ENCODE results near the gene TRAF1.

Gene TRAF1

GRCh38 chr9:120885457-120885856, 41.1 kb downstream of the TRAF1 start:
- no peak for DNase-seq

- no peak for DNase-seq
Observed at GRCh38 chr9:120883608-120883996, 43.0 kb downstream of the TRAF1 start.

DNA sequence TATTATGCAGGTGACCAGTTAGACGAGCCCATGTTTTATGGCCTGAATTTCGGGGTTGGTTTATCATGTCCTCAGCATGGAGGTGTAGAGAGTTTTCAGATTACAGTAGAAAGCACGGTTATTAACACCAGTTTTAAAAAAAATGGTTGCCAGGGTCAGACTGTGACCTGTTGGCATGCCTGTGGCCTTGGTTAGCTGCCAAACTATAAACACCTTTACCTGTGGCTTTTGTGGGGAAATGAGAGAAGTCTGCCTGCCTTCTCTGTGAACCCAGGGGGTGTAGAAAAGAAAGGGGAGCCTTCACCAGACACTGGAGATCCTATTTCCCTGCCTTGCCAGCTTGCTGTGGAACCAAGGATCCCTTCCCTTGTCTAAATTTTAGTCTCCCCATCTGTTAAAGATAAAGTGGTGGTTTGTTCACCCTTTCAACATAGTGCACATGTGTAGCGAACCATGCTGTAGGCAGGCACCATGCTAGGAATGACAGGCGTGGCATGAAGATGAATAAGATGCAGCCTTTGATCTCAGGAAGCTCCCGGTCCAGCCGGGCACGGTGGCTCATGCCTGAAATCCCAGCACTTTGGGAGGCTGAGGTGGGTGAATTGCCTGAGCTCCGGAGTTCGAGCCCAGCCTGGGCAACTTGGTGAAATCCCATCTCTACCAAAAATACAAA, 43.5 kb downstream of the TRAF1 start:
- no peak for DNase-seq

DNA sequence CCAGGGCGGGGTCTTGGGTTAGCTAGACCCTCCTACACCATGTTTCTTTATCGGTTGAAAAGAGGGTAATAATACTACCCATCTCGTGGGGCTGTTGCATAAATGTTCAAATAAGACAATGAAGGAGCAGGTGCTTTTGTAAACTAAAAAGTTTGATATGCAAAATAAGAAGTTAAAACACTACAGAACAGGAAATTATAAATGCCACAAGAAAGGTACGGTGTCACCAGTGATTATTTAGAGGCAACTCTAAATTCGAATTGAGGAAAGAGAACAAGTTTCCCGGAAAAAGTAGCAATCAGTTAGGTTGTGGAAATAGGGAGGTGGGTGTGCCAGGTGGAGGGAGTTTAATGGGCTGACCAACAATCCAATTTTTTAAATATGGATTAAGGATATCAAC, 47.1 kb downstream of the TRAF1 start:
- DNase-seq, result no peak

GRCh38 chr9:120878188-120879130, 48.1 kb downstream of the TRAF1 start:
- DNase-seq, result no peak

DNA sequence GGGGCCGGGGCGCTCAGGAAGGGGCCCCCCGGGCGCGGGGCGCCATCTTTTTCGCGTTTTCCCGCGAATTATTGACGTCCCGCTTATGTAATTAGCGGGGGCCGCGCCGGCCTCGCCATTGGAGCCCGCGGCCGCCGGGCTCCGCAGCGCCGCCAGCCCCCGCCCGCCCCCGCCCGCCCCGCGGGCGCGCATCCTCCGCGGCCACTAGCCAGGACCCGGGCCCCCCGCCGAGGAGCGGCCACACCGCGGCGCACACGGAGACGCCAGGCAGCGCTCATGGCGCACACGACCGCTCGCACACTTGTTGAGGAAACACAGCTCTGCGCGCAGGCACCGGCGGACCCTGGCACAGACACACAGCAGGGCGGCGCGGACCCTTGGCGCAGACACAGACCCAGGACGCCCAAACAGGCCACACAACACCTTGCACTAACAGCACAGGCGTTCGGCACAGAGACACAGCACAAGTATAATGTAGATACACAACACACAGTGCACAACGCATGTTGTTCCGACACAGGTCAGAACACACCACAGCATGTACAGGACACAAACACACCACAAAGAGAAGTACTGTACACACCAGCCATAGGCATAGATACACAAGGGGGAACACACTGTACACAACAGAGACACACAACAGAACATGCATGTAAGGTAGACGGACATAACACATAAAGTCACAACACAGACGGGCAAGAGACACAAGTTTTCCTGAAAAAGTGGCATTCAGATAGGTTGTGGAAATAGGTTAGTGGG, 49.1 kb downstream of the TRAF1 start:
- DNase-seq, result peak; percentile 48

- no peak for DNase-seq
Observed at GRCh38 chr9:120876842-120877240, 49.8 kb downstream of the TRAF1 start, which contains the start of gene PHF19. TSS of gene PHF19 (minus strand) at chr9:120877188. CDS start at chr9:120874741, 2,447 bp downstream.

GRCh38 chr9:120875954-120876841, 50.4 kb downstream of the TRAF1 start:
- DNase-seq, result peak; percentile 42

DNA sequence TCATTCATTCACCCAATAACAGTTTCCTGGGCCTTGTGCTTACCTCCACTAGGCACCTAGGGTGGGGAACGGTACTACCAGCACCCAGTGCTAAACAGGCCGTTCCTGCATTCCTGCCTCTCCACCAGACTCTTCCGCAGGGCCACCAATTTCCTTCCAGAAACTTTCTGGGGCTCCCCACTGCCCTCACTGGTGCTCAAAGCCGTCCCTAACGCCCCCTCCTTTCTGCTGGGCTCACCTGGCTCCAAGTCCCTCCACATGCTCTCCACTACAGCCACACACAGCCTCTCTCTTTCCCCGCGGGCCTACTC, 51.0 kb downstream of the TRAF1 start:
- no peak for DNase-seq

- DNase-seq, result no peak
Observed at GRCh38 chr9:120875195-120875565, 51.4 kb downstream of the TRAF1 start.

DNA sequence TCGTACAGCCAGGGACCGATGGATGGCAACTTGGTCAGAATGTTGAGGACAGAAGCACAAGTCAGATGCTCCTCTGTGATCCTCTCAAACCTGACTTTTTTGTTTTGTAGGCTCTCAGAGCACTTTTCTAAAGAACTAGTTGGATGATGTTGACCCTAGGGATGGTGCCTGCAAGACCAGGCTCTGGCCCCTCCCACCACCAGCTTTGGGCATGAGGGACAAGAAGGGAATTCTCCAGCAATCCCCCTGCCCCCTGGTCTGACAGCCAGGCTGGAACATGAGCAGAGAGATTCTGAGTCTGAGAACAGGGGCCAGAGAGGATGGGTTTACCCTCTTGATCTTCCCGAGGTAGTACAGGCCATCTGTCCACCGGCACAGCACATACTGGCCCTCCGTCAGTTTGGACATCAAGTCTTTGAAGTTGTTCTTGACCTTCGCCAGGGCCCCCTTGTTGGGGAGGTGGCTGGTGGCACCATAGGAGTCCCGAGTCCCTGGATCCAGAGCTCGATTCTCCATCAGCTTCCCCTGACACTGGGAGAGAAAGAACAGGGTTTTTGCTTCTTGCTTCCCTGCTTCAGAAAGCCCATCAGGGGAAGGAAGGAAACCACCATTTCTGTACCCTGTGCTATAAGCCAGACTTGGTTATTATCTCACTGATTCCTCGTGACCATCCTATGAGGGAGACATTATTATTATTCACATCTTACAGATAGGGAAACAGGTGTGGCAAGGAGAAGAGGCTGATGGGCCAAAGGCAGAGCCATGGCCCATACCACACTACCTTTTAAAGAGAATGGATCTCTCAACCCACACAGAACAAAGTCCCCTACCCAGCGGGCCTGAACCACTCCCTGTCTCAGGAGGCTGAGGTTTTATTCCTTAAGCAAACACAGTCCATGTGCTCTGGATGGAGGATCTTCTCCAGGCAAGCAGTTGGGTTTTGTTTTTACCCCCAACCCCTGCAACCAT, 52.1 kb downstream of the TRAF1 start:
- DNase-seq, result no peak

DNA sequence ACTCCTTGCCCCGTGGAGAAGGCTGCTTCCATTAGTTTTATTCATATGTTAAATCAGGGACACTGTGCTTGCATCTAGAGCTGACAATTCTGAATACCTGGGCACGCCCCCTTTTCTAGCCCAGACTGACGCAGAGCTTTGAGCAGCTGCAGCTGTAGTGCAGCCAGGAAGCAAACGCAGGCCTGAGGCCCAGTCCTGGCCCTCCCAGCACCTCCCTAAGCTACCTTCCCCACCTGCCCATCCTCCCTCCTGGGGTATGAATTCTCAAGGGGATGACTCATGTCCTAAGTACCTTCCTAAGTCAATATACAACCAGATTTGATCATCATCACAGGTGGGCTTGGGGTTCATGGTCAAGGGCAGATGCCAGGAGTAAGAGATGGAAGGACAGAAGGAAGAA, 53.1 kb downstream of the TRAF1 start:
- DNase-seq, result no peak

GRCh38 chr9:120872791-120873502, 53.6 kb downstream of the TRAF1 start:
- no peak for DNase-seq

- DNase-seq, result no peak
Observed at GRCh38 chr9:120870206-120870605, 56.4 kb downstream of the TRAF1 start.

DNA sequence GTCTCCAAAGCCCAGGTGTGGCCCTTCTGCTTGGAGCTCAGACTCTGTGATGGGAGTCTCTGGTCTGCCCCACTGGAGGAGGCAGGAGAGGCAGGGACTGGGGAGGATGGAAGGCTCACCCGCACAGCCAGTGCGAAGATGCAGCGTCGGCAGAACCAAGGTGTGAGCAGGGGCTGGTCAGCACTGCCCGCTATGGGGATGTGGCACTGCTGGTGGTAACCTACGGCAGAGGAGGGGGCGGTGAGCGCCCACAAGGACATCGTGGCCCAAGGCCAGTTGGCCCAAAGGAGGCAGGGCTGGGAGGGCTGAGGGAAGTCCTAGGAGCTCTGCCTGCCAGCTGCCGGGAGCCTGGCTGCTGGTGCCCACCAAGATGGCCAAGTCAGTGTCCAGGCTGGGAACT, 56.9 kb downstream of the TRAF1 start:
- no peak for DNase-seq

DNA sequence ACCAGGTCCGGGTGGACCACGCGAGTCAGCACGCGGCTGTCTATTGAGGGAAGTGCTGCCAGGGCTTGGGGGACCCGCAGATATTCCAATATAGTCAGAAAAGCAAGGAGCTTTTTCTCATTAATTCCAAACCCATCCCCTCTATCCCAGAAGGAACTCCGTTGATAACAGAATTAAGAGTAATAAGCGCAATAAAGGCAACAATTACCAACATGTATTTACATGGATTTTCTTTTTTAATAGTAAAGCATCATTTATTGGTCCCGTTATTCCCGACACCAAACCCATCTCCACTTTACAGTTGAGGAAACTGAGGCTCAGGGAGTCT, 57.3 kb downstream of the TRAF1 start:
- DNase-seq, result no peak

DNA sequence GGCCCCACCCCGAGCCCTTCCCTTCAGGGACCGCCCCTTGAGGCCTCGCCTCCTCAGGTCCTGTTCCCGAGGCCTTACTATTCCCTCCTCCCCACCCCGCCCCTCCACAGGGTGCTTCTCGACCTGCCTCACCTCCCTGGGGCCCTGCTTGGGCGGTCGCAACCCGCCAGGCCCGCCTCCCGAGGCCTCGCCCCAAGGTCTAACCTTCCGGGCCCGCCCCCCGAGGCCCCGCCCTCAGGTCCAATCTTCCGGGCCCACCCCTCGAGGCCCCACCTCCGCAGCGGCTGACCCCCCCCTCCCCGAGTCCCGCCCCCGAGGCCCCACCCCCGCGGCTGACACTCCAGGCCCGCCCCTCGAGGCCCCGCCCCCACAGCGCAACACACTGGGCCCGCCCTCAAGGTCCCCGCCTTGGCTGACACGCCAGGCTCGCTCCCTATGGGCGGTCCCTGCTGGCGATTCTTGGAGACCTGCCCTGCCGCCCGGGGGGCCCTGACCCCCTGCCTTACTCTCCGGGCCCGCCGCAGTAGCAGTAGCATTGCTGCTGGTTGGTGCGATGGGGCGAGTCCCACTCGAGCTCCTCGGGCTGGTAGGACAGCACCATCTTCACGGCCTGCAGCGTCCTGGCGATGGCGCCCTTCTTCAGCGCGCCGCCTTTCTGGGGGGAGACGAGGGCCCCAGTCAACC, 57.8 kb downstream of the TRAF1 start:
- DNase-seq, result no peak

DNA sequence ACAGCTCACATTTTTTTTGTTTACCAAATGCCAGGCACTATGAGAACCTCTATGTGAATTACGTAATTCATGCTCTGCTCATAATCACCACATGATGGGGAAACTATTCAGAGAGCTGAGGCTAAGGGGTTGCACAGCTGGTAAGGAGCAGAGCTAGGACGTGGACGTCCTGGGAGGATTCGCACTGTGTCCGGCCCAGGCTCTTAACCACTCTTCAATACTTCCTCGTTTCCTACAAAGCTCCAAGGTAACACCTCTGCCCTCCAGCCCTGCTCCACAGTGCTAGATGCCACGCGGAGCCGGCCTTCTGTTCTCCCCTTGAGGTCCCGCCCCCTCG, 58.3 kb downstream of the TRAF1 start:
- no peak for DNase-seq

- DNase-seq, result no peak
Observed at GRCh38 chr9:120867676-120868338, 58.8 kb downstream of the TRAF1 start.

DNA sequence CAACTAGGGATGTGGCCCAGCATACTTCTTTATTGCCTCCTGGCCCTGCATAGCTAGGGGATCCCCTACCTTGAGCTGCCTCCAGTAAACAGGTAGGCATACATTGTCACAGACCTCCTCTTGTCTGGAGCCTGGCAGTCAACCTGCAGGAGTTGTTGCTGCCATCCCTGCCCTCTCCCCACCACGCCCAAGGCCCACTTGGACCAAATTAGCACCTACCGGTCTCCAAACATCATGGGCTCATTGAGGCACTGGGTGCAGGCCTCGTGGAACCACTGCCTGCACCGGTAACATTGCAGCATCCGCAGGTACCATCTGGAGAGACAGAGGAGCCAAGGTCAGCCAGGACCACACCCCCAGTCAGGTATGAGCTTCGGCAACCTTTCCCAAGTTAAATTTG, 59.9 kb downstream of the TRAF1 start:
- DNase-seq, result no peak
